HepG2 (cell line): Measurements from ENCODE around the gene NAE1. TPM values are rescaled to one million over a fixed set of nuclear protein-coding genes. Genes with fewer than 3 reads are reported as not detected.

ENCODE experiments used
- ATAC-seq: fragments of 200-7000 bp; cut with Tn5 transposase; 3 replicates; pipeline ENCODE4 v1.9.1; 2020; ENCODE audit warnings: mild to moderate bottlenecking, moderate library complexity
- Bru-seq: library from RNA; stranded (reverse); fragments of 400-500 nt; gene quantifications from one replicate; lab custom pipeline; 2021; lab: Mats Ljungman, UMichigan
- BruChase-seq, 2 experiments: library from RNA; stranded (reverse); fragments of 400-500 nt; gene quantifications; one replicate each; lab custom pipeline; 2021; lab: Mats Ljungman, UMichigan
- BruUV-seq: library from RNA; stranded (reverse); fragments of 400-500 nt; replicated peaks from 2 replicates; lab custom pipeline; 2021; lab: Mats Ljungman, UMichigan
- CTCF ChIA-PET: fragments of 300-600 bp; formaldehyde crosslinking; extraction: SDS; loops from one replicate; lab custom pipeline; 2021; ENCODE audit warnings: low total read pairs, inconsistent platforms, low intra/inter-chr PET ratio; lab: Yijun Ruan, JAX
- POLR2A ChIA-PET: fragments of 350-600 bp; sonication (Branson Sonifier 250); formaldehyde crosslinking; loops from one replicate; lab custom pipeline; 2020; ENCODE audit warnings: antibody characterized with exemption, inconsistent platforms; lab: Yijun Ruan, JAX
- DNase-seq: peaks from one replicate; pipeline ENCODE4 v3.0.0-alpha.2; 2015; ENCODE audit warnings: low spot score
- FAIRE-seq: peaks from 3 replicates; lab custom pipeline; 2011; peaks lifted over from hg19 to GRCh38; lab: Jason Lieb, UNC
- H2AFZ ChIP-seq: one replicate; pipeline ENCODE4 v1.6.1; 2011; ENCODE audit warnings: low read length, inconsistent platforms
- H3K27ac ChIP-seq: fragments of 300-600 bp; 3 replicates; pipeline ENCODE4 v1.8.0; 2011; ENCODE audit warnings: mixed run types, mild to moderate bottlenecking, mixed read lengths, low read length, inconsistent platforms; ENCODE audit not compliant: insufficient read depth; ENCODE audit errors: extremely low read length
- H3K27me3 ChIP-seq, 2 experiments: fragments of 200-600 bp in 1 of 2; 2 replicates in 1 of 2; 3 replicates in 1 of 2; pipeline versions ENCODE4 v1.6.0 to v1.8.0; 2011; ENCODE audit warnings: low read length in 2 of 2, mild to moderate bottlenecking in 2 of 2, moderate library complexity in 2 of 2, inconsistent platforms in 1 of 2; ENCODE audit not compliant: insufficient read depth in 2 of 2, control insufficient read depth in 1 of 2
- H3K36me3 ChIP-seq, 2 experiments: fragments of 200-600 bp in 1 of 2; replicated peaks in 1 of 2; 2 replicates in 1 of 2; 3 replicates in 1 of 2; pipeline versions ENCODE4 v1.5.1 to v1.8.0; 2011; ENCODE audit warnings: low read length in 2 of 2, inconsistent platforms in 1 of 2; ENCODE audit not compliant: insufficient read depth in 2 of 2, control insufficient read depth in 1 of 2
- H3K4me1 ChIP-seq: 2 replicates; pipeline ENCODE4 v1.5.1; 2012; ENCODE audit warnings: low read length, inconsistent platforms; ENCODE audit not compliant: insufficient read depth
- H3K4me2 ChIP-seq: 2 replicates; pipeline ENCODE4 v1.6.0; 2011; ENCODE audit warnings: low read depth, low read length, inconsistent platforms
- H3K4me3 ChIP-seq, 3 experiments: fragments of 200-600 bp in 1 of 3; sonication (generic), shearing (Covaris generic) in 1 of 3; replicated peaks in 1 of 3; 2 replicates each; pipeline ENCODE4 v1.5.1; 2011 to 2016; ENCODE audit warnings: low read length in 3 of 3, inconsistent platforms in 2 of 3, low read depth in 2 of 3, mild to moderate bottlenecking in 2 of 3, control low read depth in 1 of 3, mixed read lengths in 1 of 3; ENCODE audit not compliant: insufficient read depth in 1 of 3
- H3K79me2 ChIP-seq: one replicate; pipeline ENCODE4 v1.6.1; 2011; ENCODE audit warnings: low read length, inconsistent platforms; ENCODE audit not compliant: insufficient read depth
- H3K9ac ChIP-seq: 2 replicates; pipeline ENCODE4 v1.6.0; 2011; ENCODE audit warnings: mild to moderate bottlenecking, low read depth, low read length, inconsistent platforms; ENCODE audit not compliant: insufficient read depth
- H3K9me3 ChIP-seq: 2 replicates; pipeline ENCODE4 v1.5.1; 2012; ENCODE audit warnings: mild to moderate bottlenecking, low read length
- H4K20me1 ChIP-seq: 2 replicates; pipeline ENCODE4 v1.6.0; 2011; ENCODE audit warnings: inconsistent platforms, mild to moderate bottlenecking, low read length, moderate library complexity; ENCODE audit not compliant: insufficient read depth
- CBX1 ChIP-seq: IDR thresholded peaks from one replicate; pipeline ENCODE4 v1.6.1; 2016; ENCODE audit warnings: antibody characterized with exemption, low read depth
- HBP1 ChIP-seq: IDR thresholded peaks from 2 replicates; pipeline ENCODE4 v1.6.1; 2016; ENCODE audit warnings: low read depth, control low read depth
- KDM5A ChIP-seq: fragments of 200-600 bp; sonication (generic); IDR thresholded peaks from 2 replicates; pipeline ENCODE4 v1.7.0; 2018; ENCODE audit warnings: antibody characterized with exemption, mild to moderate bottlenecking, low read length, borderline replicate concordance
- MXD3 ChIP-seq: IDR thresholded peaks from 2 replicates; pipeline ENCODE4 v1.6.1; 2016; ENCODE audit warnings: mild to moderate bottlenecking, missing biosample characterization, missing genetic modification reagents
- PAF1 ChIP-seq: IDR thresholded peaks from 2 replicates; pipeline ENCODE4 v1.6.1; 2016; ENCODE audit warnings: missing genetic modification reagents, missing compliant biosample characterization
- PHF21A ChIP-seq: sonication (generic); formaldehyde crosslinking; IDR thresholded peaks from 2 replicates; pipeline ENCODE4 v1.5.0; 2020; ENCODE audit warnings: mild to moderate bottlenecking, missing genetic modification reagents
- SIN3A ChIP-seq: IDR thresholded peaks from 2 replicates; pipeline ENCODE4 v1.6.1; 2011; ENCODE audit warnings: low read depth, mild to moderate bottlenecking, control low read depth, low read length, borderline replicate concordance
- SOX13 ChIP-seq, 3 experiments: fragments of 450-650 bp in 1 of 3; sonication (generic) in 1 of 3; formaldehyde crosslinking in 1 of 3; IDR thresholded peaks in 2 of 3; conservative IDR thresholded peaks in 1 of 3; 2 replicates each; pipeline versions ENCODE4 v1.5.0 to v1.6.1; 2016 to 2020; ENCODE audit warnings: antibody characterized with exemption in 1 of 3, mild to moderate bottlenecking in 1 of 3, missing compliant biosample characterization in 1 of 3, missing genetic modification reagents in 1 of 3, moderate library complexity in 1 of 3
- THAP7 ChIP-seq: sonication (generic); formaldehyde crosslinking; IDR thresholded peaks from 2 replicates; pipeline ENCODE4 v1.8.1; 2023; ENCODE audit warnings: mild to moderate bottlenecking, missing genetic modification reagents
- ZEB1 ChIP-seq: IDR thresholded peaks from 2 replicates; pipeline ENCODE4 v1.6.1; 2012; ENCODE audit warnings: mild to moderate bottlenecking, low read depth, inconsistent platforms; ENCODE audit not compliant: insufficient replicate concordance
- ZNF17 ChIP-seq: sonication (generic); formaldehyde crosslinking; IDR thresholded peaks from 2 replicates; pipeline ENCODE4 v1.5.0; 2020; ENCODE audit warnings: mild to moderate bottlenecking, missing genetic modification reagents
- ZNF577 ChIP-seq: sonication (generic); formaldehyde crosslinking; IDR thresholded peaks from 2 replicates; pipeline ENCODE4 v1.4.0; 2020; ENCODE audit warnings: mild to moderate bottlenecking, low read depth, missing genetic modification reagents, borderline replicate concordance
- WGBS: methylation state at CpG from one replicate; pipeline ENCODE4 v1.1.6; 2017; ENCODE audit warnings: low lambda C conversion rate; 5-methylcytosine and 5-hydroxymethylcytosine counted together
- in situ Hi-C: cut with HindIII; loops from 2 replicates; pipeline ENCODE4 v1.10.0; 2017; ENCODE audit warnings: low pct_unique_long_range_greater_than_20kb; ENCODE audit not compliant: extremely low pct_ligation_motif_present
- intact Hi-C: fragments of 100-400 bp; cut with micrococcal nuclease; formaldehyde crosslinking; loops from one replicate; pipeline ENCODE4 v1.10.0; 2022; ENCODE audit not compliant: unreplicated experiment
- long read RNA-seq, 2 experiments: library from RNA in 1 of 2; library from polyadenylated mRNA in 1 of 2; stranded (forward) in 1 of 2; unstranded in 1 of 2; transcript quantifications; one replicate each; pipeline ENCODE4 v2.0.0, GENCODE V29; 2019 to 2022
- polyA minus RNA-seq, 3 experiments: library from RNA; depleted of rRNA, polyadenylated mRNA; stranded (reverse); fragments of >200 nt; gene quantifications; 2 replicates each; pipeline ENCODE4 v1.2.3, GENCODE V29; 2011; ENCODE audit warnings: low replicate concordance in 1 of 3
- polyA plus RNA-seq, 8 experiments: library from polyadenylated mRNA; depleted of rRNA in 3 of 8; stranded (reverse) in 7 of 8; unstranded in 1 of 8; fragments of >200 nt; fragmentation: Illumina TruSeq in 4 of 8; extraction: Trizol in 4 of 8; gene quantifications; 2 replicates each; pipeline versions ENCODE4 v1.2.1 to v1.2.3, GENCODE V29; 2011 to 2016; ENCODE audit warnings: low read depth in 4 of 8, missing spikeins in 1 of 8, mixed read lengths in 1 of 8; ENCODE audit not compliant: insufficient read depth in 1 of 8
- total RNA-seq, 5 experiments: library from RNA; depleted of rRNA; stranded (reverse); fragments of >200 nt; fragmentation: Illumina TruSeq; extraction: Trizol; gene quantifications; 2 replicates each; pipeline ENCODE4 v1.2.3, GENCODE V29; 2016; ENCODE audit warnings: low read depth in 1 of 5

NAE1 gene
- total RNA-seq (2016; rRNA removed; fragmentation: Illumina TruSeq; extraction: Trizol): 206 and 279 TPM in 2 replicates
- 93.3 and 103 TPM in 2 replicates for total RNA-seq (2016; cell fraction: cytosol; rRNA removed; fragmentation: Illumina TruSeq; extraction: Trizol; ENCODE audit: low read depth)
- 210 and 281 TPM in 2 replicates for total RNA-seq (2016; cell fraction: insoluble cytoplasmic fraction; rRNA removed; fragmentation: Illumina TruSeq; extraction: Trizol)
- total RNA-seq (2016; cell fraction: membrane; rRNA removed; fragmentation: Illumina TruSeq; extraction: Trizol): 146 and 147 TPM in 2 replicates
- 127 and 139 TPM in 2 replicates for total RNA-seq (2016; cell fraction: nucleus; rRNA removed; fragmentation: Illumina TruSeq; extraction: Trizol)
- 68.2 and 95.7 TPM in 2 replicates for polyA plus RNA-seq (2011; rRNA removed)
- polyA plus RNA-seq (2011; cell fraction: cytosol; rRNA removed): 27.0 and 39.4 TPM in 2 replicates
- 79.6 and 104 TPM in 2 replicates for polyA plus RNA-seq (2011; cell fraction: nucleus; rRNA removed)
- 71.6 and 101 TPM in 2 replicates for polyA plus RNA-seq (2012)
- 66.8 and 90.6 TPM in 2 replicates for polyA plus RNA-seq (2016; cell fraction: cytosol; fragmentation: Illumina TruSeq; extraction: Trizol; ENCODE audit: low read depth)
- 229 TPM in 2 replicates for polyA plus RNA-seq (2016; cell fraction: insoluble cytoplasmic fraction; fragmentation: Illumina TruSeq; extraction: Trizol; ENCODE audit: low read depth)
- 102 and 113 TPM in 2 replicates for polyA plus RNA-seq (2016; cell fraction: membrane; fragmentation: Illumina TruSeq; extraction: Trizol; ENCODE audit: low read depth)
- 156 and 166 TPM in 2 replicates for polyA plus RNA-seq (2016; cell fraction: nucleus; fragmentation: Illumina TruSeq; extraction: Trizol; ENCODE audit: insufficient read depth, low read depth)
- 14.2 and 16.7 TPM in 2 replicates for polyA minus RNA-seq (2011; rRNA and poly(A)+ RNA removed; ENCODE audit: low replicate concordance)
- 26.9 and 31.3 TPM in 2 replicates for polyA minus RNA-seq (2011; cell fraction: cytosol; rRNA and poly(A)+ RNA removed)
- polyA minus RNA-seq (2011; cell fraction: nucleus; rRNA and poly(A)+ RNA removed): 96.7 and 111 TPM in 2 replicates
- Bru-seq, nascent RNA: percentile 89 among the genes with signal in this experiment
- BruChase-seq, experiment 1, labeled RNA remaining after a 6-hour chase: percentile 89 among the genes with signal in this experiment
- BruChase-seq, experiment 2, labeled RNA remaining after a 2-hour chase: percentile 92 among the genes with signal in this experiment
- long read RNA-seq, experiment 1, transcript NAE1-201 (20 exons, 1,837 nt): major isoform, 107 of 205 reads
- long read RNA-seq, experiment 1, transcript NAE1-203 (21 exons, 1,909 nt): minor isoform, 19 of 205 reads
- long read RNA-seq, experiment 1, transcript NAE1-204 (19 exons, 1,654 nt): minor isoform, 9 of 205 reads
- long read RNA-seq, experiment 1, partial matches to known transcripts: 40 of 205 reads
- long read RNA-seq, experiment 1, other reads (novel, unspliced or antisense): 30 of 205 reads
- long read RNA-seq, experiment 2, transcript NAE1-201 (20 exons, 1,837 nt): major isoform, 55 of 141 reads
- long read RNA-seq, experiment 2, partial matches to known transcripts: 21 of 141 reads
- long read RNA-seq, experiment 2, other reads (novel, unspliced or antisense): 59 of 141 reads

- H3K79me2 ChIP-seq: peaks cover 27% of the 10 kb centered on the region
- H3K27ac ChIP-seq: peak within 1 kb of the TSS; percentile 88
- peak within 1 kb of the TSS; percentile 75 for H2AFZ ChIP-seq
- no peaks in the 10 kb centered on the region for H3K9me3 ChIP-seq
- ATAC-seq (peak; percentile 95), FAIRE-seq (peak; percentile 56), DNase-seq (peak; percentile 81)
- peaks cover 0 to 18% of the 10 kb centered on the region in 2 experiments; a peak in 3 of 5 replicates for H3K27me3 ChIP-seq
- peak within 1 kb of the TSS; percentile 96 for H3K9ac ChIP-seq
- TSS peak; percentile 50 for BruUV-seq
- peaks cover 1 to 15% of the 10 kb centered on the region in 2 experiments for H3K36me3 ChIP-seq
- WGBS: under 1% methylated on average over 34 of the region's 84 CpGs
- peaks cover 48% of the 10 kb centered on the region for H3K4me1 ChIP-seq
- ChIA-PET CTCF (interaction anchor here (0.8 to 2.0 kb wide), 3 partner anchors 33 to 42 kb away, joined by 3 to 17 read pairs (median 4); no protein-coding TSS in a partner anchor), POLR2A (interaction anchor here (0.6 to 1.7 kb wide), 21 partner anchors 10 to 976 kb away, joined by 3 to 13 read pairs (median 4); partner anchors contain the start of genes CKLF, DYNC1LI2, HSD11B2 and NOL3)
- intact Hi-C loops: loop anchor here (2.0 to 5.0 kb wide), 2 partner anchors 38 to 168 kb away; no protein-coding TSS in a partner anchor
- H3K4me3 ChIP-seq: peak within 1 kb of the TSS; percentile 85 to 93 (median 89)
- H3K4me2 ChIP-seq: peak within 1 kb of the TSS; percentile 90
- in situ Hi-C loops: no loop called here
- H4K20me1 ChIP-seq: no peaks in the 10 kb centered on the region
- TF ChIP-seq KDM5A: peak; percentile 75
- TF ChIP-seq MXD3 (CRISPR knock-in tag): peak; percentile 97; the same call in 1 of the 2 replicates
- TF ChIP-seq PAF1 (CRISPR knock-in tag): no peak
- no peak for TF ChIP-seq CBX1
- TF ChIP-seq ZNF17: no peak
- TF ChIP-seq ZEB1: no peak
- peak; percentile 32; the same call in 1 of the 2 replicates for TF ChIP-seq SIN3A
- peak; percentile 95 for TF ChIP-seq THAP7 (CRISPR knock-in tag)
- TF ChIP-seq PHF21A: 0 out of 2 replicates have a peak, but pooled peaks have one; percentile 31
- TF ChIP-seq SOX13 (IDR thresholded peaks at IDR 0.05): no peak
- TF ChIP-seq SOX13 (CRISPR knock-in tag; conservative IDR thresholded peaks at IDR 0.05 in 1 of 2, IDR thresholded peaks at IDR 0.05 in 1 of 2): peak in 1 of 2 experiments; percentile 43; a peak in 1 of 4 replicates
- TF ChIP-seq ZNF577 (CRISPR knock-in tag): no peak
- TF ChIP-seq HBP1: no peak; the same call in 1 of the 2 replicates
Observed at GRCh38 chr16:66830422-66831404, at the start of gene NAE1. Gene NAE1, minus strand, starts transcription at chr16:66830976. Its CDS starts 77 bp downstream, at chr16:66830899.
